Stomach smooth muscle (tissue), 2 donors: ENCODE data around the gene RLN1.
"Not testable (repeated sequence)": the region's sequence is repeated elsewhere in the genome, so short reads cannot be mapped to it uniquely, and the experiment has no call there.

ENCODE experiments used
- H3K27ac ChIP-seq: one replicate; pipeline ENCODE4 v1.7.0; 2013; ENCODE audit warnings: mild to moderate bottlenecking, low read length, inconsistent platforms
- H3K27me3 ChIP-seq, 2 donors: one replicate each; pipeline ENCODE4 v1.7.0; 2013; ENCODE audit warnings: low read length in 2 of 2; ENCODE audit not compliant: insufficient read depth in 2 of 2, control insufficient read depth in 1 of 2
- H3K36me3 ChIP-seq, 2 donors: one replicate each; pipeline ENCODE4 v1.7.0; 2013; ENCODE audit warnings: low read length in 2 of 2; ENCODE audit not compliant: control insufficient read depth in 2 of 2, insufficient read depth in 2 of 2
- H3K4me1 ChIP-seq: one replicate; pipeline ENCODE4 v1.7.0; 2013; ENCODE audit warnings: low read length; ENCODE audit not compliant: control insufficient read depth, insufficient read depth
- H3K4me3 ChIP-seq, 2 donors: one replicate each; pipeline ENCODE4 v1.7.0; 2013; ENCODE audit warnings: low read length in 2 of 2
- H3K9ac ChIP-seq, 2 donors: one replicate each; pipeline ENCODE4 v1.7.0; 2013; ENCODE audit warnings: low read length in 2 of 2, mild to moderate bottlenecking in 1 of 2
- H3K9me3 ChIP-seq, 2 donors: one replicate each; pipeline ENCODE4 v1.7.0; 2013; ENCODE audit warnings: low read length in 2 of 2; ENCODE audit not compliant: control insufficient read depth in 2 of 2
- donor health status: healthy.
- donor health status: Pancreatic carcinoma.

Gene RLN1

DNA sequence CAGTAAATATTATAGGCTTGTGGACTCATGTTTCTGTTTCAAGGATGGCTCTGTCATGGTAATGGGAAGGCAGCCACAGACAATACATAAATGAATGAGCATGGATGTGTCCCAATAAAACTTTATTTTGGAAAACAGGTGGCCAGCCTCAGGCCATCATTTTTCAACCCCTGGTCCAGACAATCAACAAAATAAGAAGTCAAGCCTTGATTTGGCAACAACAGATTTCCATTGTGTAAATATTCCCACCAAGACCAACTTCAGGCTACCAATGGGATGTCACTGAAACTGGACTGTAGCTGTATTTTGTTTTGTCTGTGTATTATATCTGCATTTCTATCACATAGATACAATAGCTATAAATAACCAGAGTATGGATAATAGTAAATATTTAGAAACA is 20.7 kb upstream of the RLN1 start:
- no peak overlapping the region for H3K9ac ChIP-seq
- H3K27ac ChIP-seq = no peak overlapping the region
- H3K4me1 ChIP-seq = no peaks in the 10 kb centered on the region
- H3K27me3 ChIP-seq = no peaks in the 10 kb centered on the region
- no peaks in the 10 kb centered on the region for H3K9me3 ChIP-seq
- peaks cover 0 to 2% of the 10 kb centered on the region in 2 donors for H3K36me3 ChIP-seq
- H3K4me3 ChIP-seq = no peak overlapping the region

- Histone ChIP-seq H3K36me3 (peaks cover 0 to 2% of the 10 kb centered on the region in 2 donors), H3K4me3 (no peak overlapping the region)
Observed at GRCh38 chr9:5357431-5358105, 17.9 kb upstream of the RLN1 start.

GRCh38 chr9:5355817-5356216 is 16.1 kb upstream of the RLN1 start:
- no peak overlapping the region for H3K4me3 ChIP-seq
- H3K27ac ChIP-seq = no peak overlapping the region
- H3K36me3 ChIP-seq = peaks cover 0 to 2% of the 10 kb centered on the region in 2 donors
- H3K9ac ChIP-seq = no peak overlapping the region
- H3K27me3 ChIP-seq = no peaks in the 10 kb centered on the region
- H3K4me1 ChIP-seq = no peaks in the 10 kb centered on the region
- H3K9me3 ChIP-seq = no peaks in the 10 kb centered on the region

More at GRCh38 chr9:5357431-5358105, 17.9 kb upstream of the RLN1 start:
- Histone ChIP-seq H3K27me3 (no peaks in the 10 kb centered on the region), H3K4me1 (no peaks in the 10 kb centered on the region), H3K27ac (no peak overlapping the region), H3K9ac (no peak overlapping the region), H3K9me3 (no peaks in the 10 kb centered on the region)

DNA sequence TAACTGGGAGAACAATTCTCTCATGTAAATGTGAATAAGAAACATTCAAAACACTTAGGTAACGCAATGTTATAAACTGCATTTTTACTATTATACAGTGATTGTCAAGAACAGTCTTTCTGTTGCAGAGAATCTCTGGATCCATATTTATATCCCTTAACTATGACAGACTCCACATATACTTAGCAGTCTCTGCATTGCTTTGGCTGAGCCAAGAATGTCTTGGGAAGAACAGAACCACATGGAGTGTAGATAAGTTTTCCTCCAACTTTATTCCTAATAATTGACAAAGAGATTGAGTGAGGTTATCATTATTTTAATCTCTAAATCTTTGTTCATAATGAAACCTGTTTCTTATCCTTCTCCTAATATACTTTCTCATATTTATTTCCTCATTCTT is 15.6 kb upstream of the RLN1 start:
- Histone ChIP-seq H3K4me3 (no peak overlapping the region), H3K36me3 (no peaks in the 10 kb centered on the region), H3K4me1 (no peaks in the 10 kb centered on the region), H3K9me3 (no peaks in the 10 kb centered on the region), H3K9ac (no peak overlapping the region), H3K27me3 (no peaks in the 10 kb centered on the region), H3K27ac (no peak overlapping the region)

DNA sequence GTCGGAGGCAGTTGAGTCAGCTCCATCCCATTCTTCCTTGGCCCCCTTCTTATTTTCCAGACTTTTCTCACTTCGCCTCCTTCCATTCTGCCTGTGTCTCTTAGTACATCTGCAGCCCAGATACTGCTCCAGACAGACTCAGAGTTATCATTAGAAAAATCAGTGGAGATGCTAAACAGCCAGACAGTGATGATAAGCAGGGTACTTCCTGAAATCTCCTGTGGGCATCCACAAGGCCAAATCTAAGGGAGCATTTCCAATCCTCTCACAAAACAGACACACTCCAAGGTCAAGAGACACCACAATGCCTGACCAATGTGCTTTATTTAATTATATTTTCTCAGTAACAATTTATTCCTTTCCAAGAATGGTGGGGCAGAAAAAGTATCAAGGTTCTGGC is 14.5 kb upstream of the RLN1 start:
- Histone ChIP-seq H3K27ac (no peak overlapping the region), H3K9ac (no peak overlapping the region), H3K4me1 (no peaks in the 10 kb centered on the region), H3K4me3 (no peak overlapping the region), H3K27me3 (no peaks in the 10 kb centered on the region), H3K36me3 (no peaks in the 10 kb centered on the region), H3K9me3 (no peaks in the 10 kb centered on the region)

GRCh38 chr9:5352637-5353248 is 13.1 kb upstream of the RLN1 start:
- Histone ChIP-seq H3K36me3 (no peaks in the 10 kb centered on the region), H3K4me3 (no peak overlapping the region), H3K27me3 (no peaks in the 10 kb centered on the region), H3K27ac (no peak overlapping the region), H3K9me3 (no peaks in the 10 kb centered on the region), H3K9ac (no peak overlapping the region), H3K4me1 (no peaks in the 10 kb centered on the region)

- H3K27ac ChIP-seq = no peak overlapping the region
- H3K4me1 ChIP-seq = no peaks in the 10 kb centered on the region
- H3K9ac ChIP-seq = no peak overlapping the region
- H3K9me3 ChIP-seq = no peaks in the 10 kb centered on the region
- no peak overlapping the region for H3K4me3 ChIP-seq
- no peaks in the 10 kb centered on the region for H3K36me3 ChIP-seq
- H3K27me3 ChIP-seq = no peaks in the 10 kb centered on the region
Observed at GRCh38 chr9:5336688-5337087, 3.0 kb downstream of the RLN1 start.

DNA sequence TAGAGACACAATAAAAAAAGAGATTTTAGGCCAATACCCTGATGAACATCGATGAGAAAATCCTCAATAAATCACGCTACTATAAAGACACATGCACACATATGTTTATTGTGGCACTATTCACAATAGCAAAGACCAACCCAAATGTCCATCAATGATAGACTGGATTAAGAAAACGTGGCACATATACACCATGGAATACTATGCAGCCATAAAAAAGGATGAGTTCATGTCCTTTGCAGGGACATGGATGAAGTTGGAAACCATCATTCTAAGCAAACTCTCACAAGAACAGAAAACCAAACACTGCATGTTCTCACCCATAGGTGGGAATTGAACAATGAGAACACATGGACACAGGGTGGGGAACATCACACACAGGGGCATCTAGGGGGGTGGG is 8.4 kb downstream of the RLN1 start:
- not testable (repeated sequence) for H3K4me1 ChIP-seq, H3K27ac ChIP-seq, H3K9ac ChIP-seq, H3K4me3 ChIP-seq, H3K36me3 ChIP-seq, H3K9me3 ChIP-seq, H3K27me3 ChIP-seq

DNA sequence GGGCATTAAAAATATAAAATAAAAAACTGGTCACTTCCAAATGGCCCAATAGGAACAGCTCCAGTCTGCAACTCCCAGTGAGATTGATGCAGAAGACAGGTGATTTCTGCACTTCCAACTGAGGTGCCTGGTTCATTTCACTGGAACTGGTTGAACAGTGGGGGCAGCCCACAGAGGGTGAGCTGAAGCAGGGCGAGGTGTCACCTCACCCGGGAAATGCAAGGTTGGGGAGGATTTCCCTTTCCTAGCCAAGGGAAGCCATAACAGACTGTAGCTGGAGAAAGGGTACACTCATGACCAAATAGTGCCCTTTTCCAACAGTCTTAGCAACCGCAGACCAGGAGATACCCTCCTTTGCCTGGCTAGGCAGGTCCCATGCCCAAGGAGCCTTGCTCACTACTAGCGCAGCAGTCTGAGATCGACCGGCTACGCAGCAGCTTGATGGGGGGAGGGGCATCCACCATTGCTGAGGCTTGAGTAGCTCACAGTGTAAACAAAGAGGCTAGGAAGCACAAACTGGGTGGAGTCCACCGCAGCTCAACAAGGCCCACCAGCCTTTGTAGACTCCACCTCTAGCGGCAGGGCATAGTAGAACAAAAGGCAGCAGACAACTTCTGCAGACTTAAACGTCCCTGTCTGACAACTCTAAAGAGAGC is 12.7 kb downstream of the RLN1 start:
- H3K9me3 ChIP-seq = no peaks in the 10 kb centered on the region
- H3K27me3 ChIP-seq = peaks cover 0 to 2% of the 10 kb centered on the region in 2 donors
- no peaks in the 10 kb centered on the region for H3K36me3 ChIP-seq
- no peaks in the 10 kb centered on the region for H3K4me1 ChIP-seq
- H3K4me3 ChIP-seq = no peak overlapping the region
- H3K27ac ChIP-seq = no peak overlapping the region
- no peak overlapping the region for H3K9ac ChIP-seq

DNA sequence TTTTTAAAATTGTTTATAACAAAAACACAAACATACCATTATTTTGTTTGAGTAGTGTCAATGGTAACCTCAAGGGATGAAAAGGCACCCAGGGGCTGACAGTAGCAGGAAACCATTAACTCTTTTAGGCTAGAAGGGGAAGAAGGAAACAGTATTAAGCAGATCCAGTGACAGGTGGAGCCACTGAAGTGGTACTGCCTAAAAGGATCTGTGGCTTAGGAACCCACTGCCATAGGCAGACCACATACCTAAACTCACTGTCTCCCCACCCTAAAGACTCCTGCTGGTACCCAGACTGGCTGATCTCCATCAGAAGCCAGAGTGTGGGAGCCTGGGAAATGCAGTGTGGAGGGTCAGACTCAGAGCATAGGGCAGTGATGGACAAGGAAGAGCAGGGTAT is 13.5 kb downstream of the RLN1 start:
- H3K36me3 ChIP-seq = no peaks in the 10 kb centered on the region
- no peaks in the 10 kb centered on the region for H3K9me3 ChIP-seq
- H3K4me1 ChIP-seq = no peaks in the 10 kb centered on the region
- H3K27me3 ChIP-seq = peaks cover 0 to 2% of the 10 kb centered on the region in 2 donors
- H3K4me3 ChIP-seq = no peak overlapping the region
- no peak overlapping the region for H3K9ac ChIP-seq
- H3K27ac ChIP-seq = no peak overlapping the region

DNA sequence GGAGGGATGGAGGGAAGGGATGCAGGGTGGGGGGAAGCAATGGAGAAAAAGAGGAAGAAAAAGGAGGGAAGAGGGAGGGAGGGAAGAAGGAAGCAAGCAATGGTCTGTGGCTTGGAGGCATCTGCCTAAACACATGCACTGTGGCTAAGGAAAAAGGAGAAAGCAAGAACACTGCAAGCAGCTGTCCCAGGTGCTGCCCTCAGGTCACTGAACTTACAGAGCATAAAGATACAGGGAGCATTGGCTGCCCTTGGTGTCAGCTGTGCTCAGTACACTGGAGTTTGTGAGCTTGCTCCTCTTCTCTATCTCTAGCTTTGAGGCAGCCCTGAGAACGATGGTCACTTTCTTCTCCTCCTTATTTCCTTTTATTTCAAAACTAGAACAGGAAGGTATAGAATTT is 18.1 kb downstream of the RLN1 start:
- H3K27ac ChIP-seq, H3K4me1 ChIP-seq, H3K9me3 ChIP-seq, H3K36me3 ChIP-seq, H3K4me3 ChIP-seq, H3K27me3 ChIP-seq, H3K9ac ChIP-seq: not testable (repeated sequence)
